Dermis blood vessel endothelial cell (primary cell): Measurements from ENCODE around the gene SIN3A. TPM values are rescaled to one million over a fixed set of nuclear protein-coding genes. Genes with fewer than 3 reads are reported as not detected.
A peak's percentile ranks its signal among the peaks of the same experiment; 100 is the strongest.

Source experiments
- DNase-seq: peaks from one replicate; pipeline ENCODE4 v3.0.0; 2010
- total RNA-seq: library from RNA; depleted of rRNA; stranded (reverse); fragments of >200 nt; gene quantifications from 2 replicates; pipeline ENCODE4 v1.2.3, GENCODE V29; 2014

Gene SIN3A
- total RNA-seq, 1 donor from 2014 or later = 32.0 TPM

GRCh38 chr15:75371901-75372688 lies 79.4 kb downstream of the SIN3A start:
- no peak for DNase-seq

- DNase-seq = no peak
These were observed 80.0 kb downstream of the SIN3A start for GRCh38 chr15:75371486-75371885.

GRCh38 chr15:75369897-75370581 lies 81.5 kb downstream of the SIN3A start:
- DNase-seq = no peak

- no peak for DNase-seq
These were observed 82.7 kb downstream of the SIN3A start for GRCh38 chr15:75368689-75369239.

GRCh38 chr15:75367913-75368688 lies 83.4 kb downstream of the SIN3A start, which contains the start of gene MAN2C1:
MAN2C1 (minus strand) TSS chr15:75368607; CDS start chr15:75368583, 24 bp downstream.
- peak; percentile 96 for DNase-seq

- no peak for DNase-seq
These were observed 84.0 kb downstream of the SIN3A start for GRCh38 chr15:75367406-75367912.

- DNase-seq = no peak
These were observed 84.5 kb downstream of the SIN3A start for GRCh38 chr15:75367006-75367405.

GRCh38 chr15:75366163-75366562 lies 85.3 kb downstream of the SIN3A start:
- no peak for DNase-seq

- DNase-seq = no peak
These were observed 86.6 kb downstream of the SIN3A start for GRCh38 chr15:75364881-75365280.

GRCh38 chr15:75363786-75364185 lies 87.7 kb downstream of the SIN3A start:
- no peak for DNase-seq

- DNase-seq = no peak
These were observed 88.7 kb downstream of the SIN3A start for GRCh38 chr15:75362642-75363249.

- no peak for DNase-seq
These were observed 89.4 kb downstream of the SIN3A start for GRCh38 chr15:75361989-75362641.

GRCh38 chr15:75361361-75361988 lies 90.0 kb downstream of the SIN3A start:
- no peak for DNase-seq

- no peak for DNase-seq
These were observed 90.6 kb downstream of the SIN3A start for GRCh38 chr15:75360856-75361255.

- no peak for DNase-seq
These were observed 91.1 kb downstream of the SIN3A start for GRCh38 chr15:75360391-75360790.

- no peak for DNase-seq
These were observed 91.8 kb downstream of the SIN3A start for GRCh38 chr15:75359537-75360250.

- no peak for DNase-seq
These were observed 92.5 kb downstream of the SIN3A start for GRCh38 chr15:75358771-75359536.

GRCh38 chr15:75357976-75358673 lies 93.4 kb downstream of the SIN3A start:
- DNase-seq = no peak

- no peak for DNase-seq
These were observed 95.0 kb downstream of the SIN3A start for GRCh38 chr15:75356517-75356916.
